ENCODE data around the gene ATF2. TPM values are rescaled to one million over a fixed set of nuclear protein-coding genes. Genes with fewer than 3 reads are reported as not detected.

Gene ATF2
- total and polyA plus RNA-seq, 9 of the 15 experiments (the other 6 are each of a cell fraction or from before 2014, with no cell fraction given), result 24.2 to 111 (median 45.9) TPM

DNA sequence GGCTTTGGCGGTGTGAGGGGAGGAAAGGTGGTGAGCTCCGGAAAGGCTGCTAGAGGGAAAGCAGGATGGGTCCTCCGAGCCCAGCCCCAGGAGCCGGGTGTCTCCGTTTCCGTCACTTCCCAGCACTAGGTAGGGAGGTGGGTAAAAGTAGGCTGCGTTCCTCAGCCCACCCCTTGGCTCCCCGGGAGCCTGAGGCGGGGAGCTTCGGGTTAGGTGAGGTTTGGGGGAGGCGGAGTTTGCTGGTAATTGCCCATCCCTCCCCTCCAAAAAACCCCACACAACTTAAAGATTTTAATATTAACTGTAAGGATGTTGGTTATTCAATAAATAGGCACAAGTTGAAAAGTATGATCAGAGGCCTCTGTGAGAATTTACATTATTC is 552 bp upstream of the ATF2 start:
- H3K9me1 ChIP-seq (ENCODE audit: control insufficient read depth, insufficient read depth, low read length), result no peaks in the 10 kb centered on the region
- in situ Hi-C loops (cut with MboI), result loop anchor here (10.0 kb wide), 1 partner anchor 1224 kb away; no protein-coding TSS in a partner anchor
- peaks cover 10 to 12% of the 10 kb centered on the region in 2 experiments for H3K4me1 ChIP-seq (replicated peaks in 1 of 2; ENCODE audit: control insufficient read depth in 2 of 2, insufficient read depth in 2 of 2, low read length in 2 of 2)
- peak overlapping the region; percentile 91 for H2AFZ ChIP-seq (ENCODE audit: low read depth, low read length)
- ATAC-seq, result peak; percentile 20
- no peaks in the 10 kb centered on the region for H4K20me1 ChIP-seq (replicated peaks; ENCODE audit: control insufficient read depth, insufficient read depth, low read length)
- no peak for DNase-seq (ENCODE audit: extremely low read depth in 1 of 4, low spot score in 3 of 4)
- BruUV-seq (replicated peaks), result TSS peak; percentile 85
- peaks cover 10% of the 10 kb centered on the region; the same call in 2 of the 3 replicates for H3K36me3 ChIP-seq (ENCODE audit: control insufficient read depth, insufficient read depth, low read length)
- no peaks in the 10 kb centered on the region for H3K27me3 ChIP-seq (ENCODE audit: control insufficient read depth in 2 of 2, insufficient read depth in 2 of 2, low read length in 2 of 2)
- peaks cover 3% of the 10 kb centered on the region; the same call in 1 of the 2 replicates for H3K9me3 ChIP-seq (replicated peaks; ENCODE audit: control insufficient read depth, insufficient read depth, low read depth, low read length)
- H3K4me3 ChIP-seq, result peak overlapping the region; percentile 69
- ChIA-PET CTCF (ENCODE audit: low intra/inter-chr PET ratio) (no interaction called here), POLR2A (interaction anchor here (0.5 to 1.3 kb wide), 11 partner anchors 10 to 911 kb away, joined by 3 to 42 read pairs (median 3); no protein-coding TSS in a partner anchor)
- H3K79me2 ChIP-seq (ENCODE audit: control insufficient read depth, insufficient read depth, low read length), result peaks cover 68% of the 10 kb centered on the region
- intact Hi-C loops (cut with micrococcal nuclease), result loop anchor here (1.0 to 5.0 kb wide), 3 partner anchors 13 to 834 kb away; partner anchors contain the start of genes ATP5MC3 and LNPK
- peak overlapping the region; percentile 86 for H3K4me2 ChIP-seq (ENCODE audit: insufficient read depth, low read length)
- H3K27ac ChIP-seq (ENCODE audit: extremely low read depth, low read depth, low read length), result peak overlapping the region; percentile 82
- FAIRE-seq, result no peak
- WGBS (ENCODE audit: insufficient coverage, low coverage, missing lambda C conversion rate), result 2% methylated on average over 11 of the region's 11 CpGs
- H3K9ac ChIP-seq (ENCODE audit: insufficient read depth in 1 of 2, low read depth in 2 of 2, low read length in 2 of 2), result peak overlapping the region; percentile 96 to 99
- TF ChIP-seq ZNF766 (CRISPR knock-in tag; conservative IDR thresholded peaks at IDR 0.05) (no peak), SMC3 (conservative IDR thresholded peaks at IDR 0.05; ENCODE audit: insufficient read depth, low read depth, low read length) (no peak), ZFP1 (CRISPR knock-in tag; IDR thresholded peaks at IDR 0.05) (no peak), U2AF2 (optimal IDR thresholded peaks at IDR 0.05; ENCODE audit: low read depth, low read length) (no peak), ZC3H4 (CRISPR knock-in tag; IDR thresholded peaks at IDR 0.05; ENCODE audit: borderline replicate concordance) (no peak), YBX1 (IDR thresholded peaks at IDR 0.05) (no peak), HIVEP1 (CRISPR knock-in tag; IDR thresholded peaks at IDR 0.05) (no peak), POLR2AphosphoS2 (IDR thresholded peaks at IDR 0.05; ENCODE audit: low read length) (0 out of 2 replicates have a peak, but pooled peaks have one; percentile 40), E2F8 (IDR thresholded peaks at IDR 0.05; ENCODE audit: low read depth, partially characterized antibody) (peak; percentile 23), TRIM25 (IDR thresholded peaks at IDR 0.05; ENCODE audit: borderline replicate concordance) (no peak), ARID2 (IDR thresholded peaks at IDR 0.05) (no peak), ZBTB8A (IDR thresholded peaks at IDR 0.05; ENCODE audit: partially characterized antibody) (no peak), MTA3 (IDR thresholded peaks at IDR 0.05; ENCODE audit: borderline replicate concordance) (peak; percentile 14)
- TF ChIP-seq, protein P1, sequence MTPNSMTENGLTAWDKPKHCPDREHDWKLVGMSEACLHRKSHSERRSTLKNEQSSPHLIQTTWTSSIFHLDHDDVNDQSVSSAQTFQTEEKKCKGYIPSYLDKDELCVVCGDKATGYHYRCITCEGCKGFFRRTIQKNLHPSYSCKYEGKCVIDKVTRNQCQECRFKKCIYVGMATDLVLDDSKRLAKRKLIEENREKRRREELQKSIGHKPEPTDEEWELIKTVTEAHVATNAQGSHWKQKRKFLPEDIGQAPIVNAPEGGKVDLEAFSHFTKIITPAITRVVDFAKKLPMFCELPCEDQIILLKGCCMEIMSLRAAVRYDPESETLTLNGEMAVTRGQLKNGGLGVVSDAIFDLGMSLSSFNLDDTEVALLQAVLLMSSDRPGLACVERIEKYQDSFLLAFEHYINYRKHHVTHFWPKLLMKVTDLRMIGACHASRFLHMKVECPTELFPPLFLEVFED (CRISPR knock-in tag; conservative IDR thresholded peaks at IDR 0.05), result 0 out of 2 replicates have a peak, but pooled peaks have one; percentile 58
- TF ChIP-seq, protein P2, sequence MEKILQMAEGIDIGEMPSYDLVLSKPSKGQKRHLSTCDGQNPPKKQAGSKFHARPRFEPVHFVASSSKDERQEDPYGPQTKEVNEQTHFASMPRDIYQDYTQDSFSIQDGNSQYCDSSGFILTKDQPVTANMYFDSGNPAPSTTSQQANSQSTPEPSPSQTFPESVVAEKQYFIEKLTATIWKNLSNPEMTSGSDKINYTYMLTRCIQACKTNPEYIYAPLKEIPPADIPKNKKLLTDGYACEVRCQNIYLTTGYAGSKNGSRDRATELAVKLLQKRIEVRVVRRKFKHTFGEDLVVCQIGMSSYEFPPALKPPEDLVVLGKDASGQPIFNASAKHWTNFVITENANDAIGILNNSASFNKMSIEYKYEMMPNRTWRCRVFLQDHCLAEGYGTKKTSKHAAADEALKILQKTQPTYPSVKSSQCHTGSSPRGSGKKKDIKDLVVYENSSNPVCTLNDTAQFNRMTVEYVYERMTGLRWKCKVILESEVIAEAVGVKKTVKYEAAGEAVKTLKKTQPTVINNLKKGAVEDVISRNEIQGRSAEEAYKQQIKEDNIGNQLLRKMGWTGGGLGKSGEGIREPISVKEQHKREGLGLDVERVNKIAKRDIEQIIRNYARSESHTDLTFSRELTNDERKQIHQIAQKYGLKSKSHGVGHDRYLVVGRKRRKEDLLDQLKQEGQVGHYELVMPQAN (IDR thresholded peaks at IDR 0.05; ENCODE audit: borderline replicate concordance), result peak; percentile 57; the same call in 1 of the 2 replicates
